Measurements from ENCODE around the gene RHO. TPM values are rescaled to one million over a fixed set of nuclear protein-coding genes. Genes with fewer than 3 reads are reported as not detected.
A peak's percentile ranks its signal among the peaks of the same experiment; 100 is the strongest.

RHO gene
- polyA plus RNA-seq, 1 donor (not counting 4 experiments of a cell fraction or from before 2014, with no cell fraction given) = not detected

DNA sequence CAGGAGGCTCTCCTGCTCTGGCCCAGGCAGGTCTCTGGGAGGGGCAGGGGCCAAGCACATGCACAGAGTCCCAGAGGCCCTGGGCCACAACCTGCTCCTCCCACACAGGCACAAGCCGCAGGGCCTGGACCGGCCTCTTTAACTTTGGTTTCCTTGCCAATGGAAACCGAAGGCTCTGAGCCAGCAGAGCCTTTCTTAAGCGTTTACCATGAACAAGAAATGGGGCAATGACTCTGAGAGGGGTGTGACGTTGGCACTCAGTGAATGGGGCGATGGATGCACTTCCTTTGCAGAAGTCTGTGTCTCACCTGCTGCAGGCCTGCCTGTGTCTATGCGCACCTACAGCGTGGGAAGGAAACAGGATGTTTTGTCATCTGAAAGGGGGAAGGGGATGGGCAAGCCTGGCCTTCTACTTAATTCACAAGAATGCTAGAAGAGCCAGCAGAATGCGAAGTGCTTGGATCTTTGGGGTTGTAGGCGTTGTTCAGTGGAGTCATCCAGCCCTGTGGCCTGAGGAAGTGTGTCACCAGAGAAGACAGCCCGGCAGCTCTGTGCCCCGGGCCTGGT lies 46.6 kb upstream of the RHO start:
- dilution Hi-C loops (cut with MboI; ENCODE audit: extremely low pct_ligation_motif_present, low sequenced_read_pairs) = no loop called here

DNA sequence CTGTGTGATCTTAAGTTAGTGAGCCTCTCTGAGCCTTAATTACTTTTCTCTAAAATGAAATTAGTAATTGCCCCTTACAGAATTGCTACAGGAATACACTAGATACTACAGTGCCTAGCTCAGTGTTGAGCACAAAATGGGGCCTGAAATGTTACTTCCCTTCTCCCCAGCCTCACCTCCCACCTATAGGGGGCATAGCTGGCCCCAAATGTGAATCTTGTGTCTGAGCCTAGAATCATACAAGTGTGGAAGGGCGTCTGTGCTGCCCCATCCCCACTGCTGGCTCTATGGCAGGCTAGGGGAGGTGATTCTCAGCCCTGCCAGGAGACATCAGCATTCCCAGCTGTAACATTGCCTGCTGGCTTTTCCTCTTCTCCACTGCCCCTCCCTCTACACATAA lies 45.7 kb upstream of the RHO start:
- dilution Hi-C loops (cut with MboI; ENCODE audit: extremely low pct_ligation_motif_present, low sequenced_read_pairs) = no loop called here
- H3K36me3 ChIP-seq (ENCODE audit: control insufficient read depth in 2 of 2, extremely low read depth in 1 of 2, insufficient read depth in 2 of 2, low read length in 2 of 2) = peaks cover 6 to 14% of the 10 kb centered on the region in 2 experiments
- no peaks in the 10 kb centered on the region for H4K20me1 ChIP-seq (ENCODE audit: control insufficient read depth, extremely low read depth, insufficient read depth, low read length)
- peaks cover 14% of the 10 kb centered on the region for H3K4me1 ChIP-seq (ENCODE audit: control insufficient read depth, extremely low read depth, insufficient read depth, low read length)
- no peak overlapping the region for H3K4me3 ChIP-seq (ENCODE audit: control insufficient read depth in 2 of 3, extremely low read depth in 1 of 3, insufficient read depth in 2 of 3, low read depth in 1 of 3, low read length in 3 of 3)
- FAIRE-seq (no peak), DNase-seq (ENCODE audit: low read depth, low spot score) (no peak)
- H3K79me2 ChIP-seq (ENCODE audit: control insufficient read depth, insufficient read depth, low read length) = no peaks in the 10 kb centered on the region
- H3K27ac ChIP-seq (ENCODE audit: control insufficient read depth, insufficient read depth, low read length) = peak overlapping the region; percentile 31
- peak in 2 of 3 experiments; percentile 18 to 22 for TF ChIP-seq CTCF (optimal IDR thresholded peaks at IDR 0.05 in 1 of 3, IDR thresholded peaks at IDR 0.05 in 1 of 3, conservative IDR thresholded peaks at IDR 0.05 in 1 of 3; ENCODE audit: extremely low read depth in 1 of 3, insufficient read depth in 2 of 3, low read length in 3 of 3)
- no peak for TF ChIP-seq EZH2 (IDR thresholded peaks at IDR 0.05; ENCODE audit: low read length)
- no peaks in the 10 kb centered on the region for H3K9me3 ChIP-seq (ENCODE audit: control insufficient read depth, low read depth, low read length)
- no peak overlapping the region for H3K4me2 ChIP-seq (ENCODE audit: control insufficient read depth, extremely low read depth, insufficient read depth, low read depth, low read length)
- no peaks in the 10 kb centered on the region for H3K27me3 ChIP-seq (ENCODE audit: control insufficient read depth, extremely low read depth, insufficient read depth, low read length)
- H3K9ac ChIP-seq (ENCODE audit: control insufficient read depth, extremely low read depth, insufficient read depth, low read length) = no peak overlapping the region
- no peak overlapping the region for H2AFZ ChIP-seq (ENCODE audit: control insufficient read depth, low read length)
- H3K9me1 ChIP-seq (ENCODE audit: control insufficient read depth, extremely low read depth, insufficient read depth, low read length) = no peaks in the 10 kb centered on the region

More for the DNA sequence above, 46.6 kb upstream of the RHO start:
- peak overlapping the region; percentile 31 for H3K27ac ChIP-seq (ENCODE audit: control insufficient read depth, insufficient read depth, low read length)
- no peaks in the 10 kb centered on the region for H3K79me2 ChIP-seq (ENCODE audit: control insufficient read depth, insufficient read depth, low read length)
- DNase-seq (ENCODE audit: low read depth, low spot score) = peak; percentile 35
- H3K9ac ChIP-seq (ENCODE audit: control insufficient read depth, extremely low read depth, insufficient read depth, low read length) = peak overlapping the region; percentile 49
- H3K9me1 ChIP-seq (ENCODE audit: control insufficient read depth, extremely low read depth, insufficient read depth, low read length) = no peaks in the 10 kb centered on the region
- peak overlapping the region; percentile 26 for H3K4me2 ChIP-seq (ENCODE audit: control insufficient read depth, extremely low read depth, insufficient read depth, low read depth, low read length)
- no peak overlapping the region for H3K4me3 ChIP-seq (ENCODE audit: control insufficient read depth in 2 of 3, extremely low read depth in 1 of 3, insufficient read depth in 2 of 3, low read depth in 1 of 3, low read length in 3 of 3)
- peaks cover 14% of the 10 kb centered on the region for H3K4me1 ChIP-seq (ENCODE audit: control insufficient read depth, extremely low read depth, insufficient read depth, low read length)
- H2AFZ ChIP-seq (ENCODE audit: control insufficient read depth, low read length) = peak overlapping the region; percentile 51
- H3K27me3 ChIP-seq (ENCODE audit: control insufficient read depth, extremely low read depth, insufficient read depth, low read length) = no peaks in the 10 kb centered on the region
- TF ChIP-seq EZH2 (IDR thresholded peaks at IDR 0.05; ENCODE audit: low read length) = no peak
- no peak for TF ChIP-seq CTCF (optimal IDR thresholded peaks at IDR 0.05 in 1 of 3, IDR thresholded peaks at IDR 0.05 in 1 of 3, conservative IDR thresholded peaks at IDR 0.05 in 1 of 3; ENCODE audit: extremely low read depth in 1 of 3, insufficient read depth in 2 of 3, low read length in 3 of 3)
- H3K36me3 ChIP-seq (ENCODE audit: control insufficient read depth in 2 of 2, extremely low read depth in 1 of 2, insufficient read depth in 2 of 2, low read length in 2 of 2) = peaks cover 6 to 14% of the 10 kb centered on the region in 2 experiments
- FAIRE-seq = peak; percentile 51
- H4K20me1 ChIP-seq (ENCODE audit: control insufficient read depth, extremely low read depth, insufficient read depth, low read length) = no peaks in the 10 kb centered on the region
- no peaks in the 10 kb centered on the region for H3K9me3 ChIP-seq (ENCODE audit: control insufficient read depth, low read depth, low read length)
